HCT116 (cell line): ENCODE data around the gene KIN.

Experiments used
- CEBPB ChIP-seq: IDR thresholded peaks from 2 replicates; pipeline ENCODE4 v1.6.1; 2012; ENCODE audit warnings: low read depth
- CTCF ChIP-seq, 3 experiments: fragments of 200-600 bp in 1 of 3; sonication (generic) in 1 of 3; IDR thresholded peaks in 2 of 3; conservative IDR thresholded peaks in 1 of 3; 2 replicates each; pipeline ENCODE4 v1.5.1; 2012 to 2017; ENCODE audit warnings: low read depth in 2 of 3, low read length in 2 of 3, antibody characterized with exemption in 1 of 3, borderline replicate concordance in 1 of 3, control low read depth in 1 of 3, mild to moderate bottlenecking in 1 of 3, mixed read lengths in 1 of 3, mixed run types in 1 of 3, moderate library complexity in 1 of 3; ENCODE audit not compliant: insufficient read depth in 1 of 3
- EGR1 ChIP-seq: IDR thresholded peaks from 2 replicates; pipeline ENCODE4 v1.6.1; 2012; ENCODE audit warnings: low read depth
- EZH2 ChIP-seq: fragments of 200-600 bp; sonication (generic); IDR thresholded peaks from 2 replicates; pipeline ENCODE4 v1.6.1; 2017; ENCODE audit warnings: antibody characterized with exemption, mixed run types
- EZH2phosphoT487 ChIP-seq: fragments of 200-600 bp; IDR thresholded peaks from 2 replicates; pipeline ENCODE4 v1.6.1; 2018; ENCODE audit warnings: antibody characterized with exemption, borderline replicate concordance
- FOSL1 ChIP-seq: IDR thresholded peaks from 2 replicates; pipeline ENCODE4 v1.6.1; 2012; ENCODE audit warnings: low read depth
- POLR2A ChIP-seq: IDR thresholded peaks from 2 replicates; pipeline ENCODE4 v1.7.0; 2011; ENCODE audit warnings: borderline replicate concordance; ENCODE audit not compliant: insufficient read depth, insufficient read length; ENCODE audit errors: extremely low read depth
- POLR2AphosphoS5 ChIP-seq: IDR thresholded peaks from 2 replicates; pipeline ENCODE4 v1.6.1; 2011; ENCODE audit warnings: mild to moderate bottlenecking, low read depth, low read length, moderate library complexity
- YY1 ChIP-seq: IDR thresholded peaks from 2 replicates; pipeline ENCODE4 v1.6.1; 2011; ENCODE audit warnings: low read length, low read depth, moderate library complexity, mild to moderate bottlenecking; ENCODE audit not compliant: insufficient replicate concordance; ENCODE audit errors: extremely low read depth
- ZFX ChIP-seq: fragments of 450-650 bp; IDR thresholded peaks from 2 replicates; pipeline ENCODE4 v1.6.1; 2017
- ZNF274 ChIP-seq: fragments of 200-500 bp; sonication (Bioruptor generic); IDR thresholded peaks from 2 replicates; pipeline ENCODE4 v1.6.1; 2014; ENCODE audit warnings: mild to moderate bottlenecking, low read depth, low read length, inconsistent platforms
- TF ChIP-seq, protein P1 (sequence below): IDR thresholded peaks from 2 replicates; pipeline ENCODE4 v1.6.1; 2012; ENCODE audit warnings: low read depth

GRCh38 chr10:7763929-7764328 lies 23.9 kb downstream of the KIN start:
- no peak for TF ChIP-seq EZH2phosphoT487
- no peak for TF ChIP-seq EZH2
- TF ChIP-seq, protein P1, sequence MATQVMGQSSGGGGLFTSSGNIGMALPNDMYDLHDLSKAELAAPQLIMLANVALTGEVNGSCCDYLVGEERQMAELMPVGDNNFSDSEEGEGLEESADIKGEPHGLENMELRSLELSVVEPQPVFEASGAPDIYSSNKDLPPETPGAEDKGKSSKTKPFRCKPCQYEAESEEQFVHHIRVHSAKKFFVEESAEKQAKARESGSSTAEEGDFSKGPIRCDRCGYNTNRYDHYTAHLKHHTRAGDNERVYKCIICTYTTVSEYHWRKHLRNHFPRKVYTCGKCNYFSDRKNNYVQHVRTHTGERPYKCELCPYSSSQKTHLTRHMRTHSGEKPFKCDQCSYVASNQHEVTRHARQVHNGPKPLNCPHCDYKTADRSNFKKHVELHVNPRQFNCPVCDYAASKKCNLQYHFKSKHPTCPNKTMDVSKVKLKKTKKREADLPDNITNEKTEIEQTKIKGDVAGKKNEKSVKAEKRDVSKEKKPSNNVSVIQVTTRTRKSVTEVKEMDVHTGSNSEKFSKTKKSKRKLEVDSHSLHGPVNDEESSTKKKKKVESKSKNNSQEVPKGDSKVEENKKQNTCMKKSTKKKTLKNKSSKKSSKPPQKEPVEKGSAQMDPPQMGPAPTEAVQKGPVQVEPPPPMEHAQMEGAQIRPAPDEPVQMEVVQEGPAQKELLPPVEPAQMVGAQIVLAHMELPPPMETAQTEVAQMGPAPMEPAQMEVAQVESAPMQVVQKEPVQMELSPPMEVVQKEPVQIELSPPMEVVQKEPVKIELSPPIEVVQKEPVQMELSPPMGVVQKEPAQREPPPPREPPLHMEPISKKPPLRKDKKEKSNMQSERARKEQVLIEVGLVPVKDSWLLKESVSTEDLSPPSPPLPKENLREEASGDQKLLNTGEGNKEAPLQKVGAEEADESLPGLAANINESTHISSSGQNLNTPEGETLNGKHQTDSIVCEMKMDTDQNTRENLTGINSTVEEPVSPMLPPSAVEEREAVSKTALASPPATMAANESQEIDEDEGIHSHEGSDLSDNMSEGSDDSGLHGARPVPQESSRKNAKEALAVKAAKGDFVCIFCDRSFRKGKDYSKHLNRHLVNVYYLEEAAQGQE: no peak
- TF ChIP-seq CTCF (IDR thresholded peaks at IDR 0.05 in 2 of 3, conservative IDR thresholded peaks at IDR 0.05 in 1 of 3; ENCODE audit: borderline replicate concordance in 1 of 3, insufficient read depth in 1 of 3, low read depth in 2 of 3, low read length in 2 of 3): no peak
- no peak for TF ChIP-seq ZNF274
- TF ChIP-seq CEBPB: no peak
- TF ChIP-seq POLR2A: no peak
- no peak for TF ChIP-seq FOSL1
- no peak for TF ChIP-seq POLR2AphosphoS5
- TF ChIP-seq EGR1: no peak
- TF ChIP-seq ZFX: no peak
- TF ChIP-seq YY1: no peak
